HG03460 (cell line): ENCODE data around the gene NPS.

Source experiments
- ATAC-seq: cut with Tn5 transposase; IDR thresholded peaks from one replicate; pipeline ENCODE4 v1.9.1; 2021; ENCODE audit not compliant: unreplicated experiment

Gene NPS, protein sequence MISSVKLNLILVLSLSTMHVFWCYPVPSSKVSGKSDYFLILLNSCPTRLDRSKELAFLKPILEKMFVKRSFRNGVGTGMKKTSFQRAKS

DNA sequence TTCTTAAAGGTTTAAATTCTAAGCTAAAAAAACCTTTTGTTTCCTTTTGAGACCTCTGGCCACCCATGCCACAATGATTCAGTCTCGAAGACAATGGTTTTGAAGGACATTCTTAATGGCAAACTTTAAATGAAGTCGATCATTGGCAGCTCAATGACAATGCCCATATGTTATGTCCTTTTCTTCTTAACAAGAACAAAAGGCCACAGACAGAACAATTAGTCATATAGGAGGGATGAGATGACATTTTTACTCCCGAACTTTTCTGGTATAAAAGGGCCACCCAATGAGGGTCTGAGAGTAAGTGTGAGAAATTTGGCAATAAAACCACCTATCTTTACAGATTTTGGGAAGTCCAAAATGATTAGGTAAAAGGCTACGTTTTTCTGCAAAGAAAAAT lies at the start of gene NPS:
TSS of gene NPS (plus strand) at position 301 of the 400 bp plus-strand sequence. CDS start at position 361, 60 bp downstream.
- ATAC-seq: no peak

GRCh38 chr10:127500127-127500526 lies 49.0 kb upstream of the NPS start:
- no peak for ATAC-seq

DNA sequence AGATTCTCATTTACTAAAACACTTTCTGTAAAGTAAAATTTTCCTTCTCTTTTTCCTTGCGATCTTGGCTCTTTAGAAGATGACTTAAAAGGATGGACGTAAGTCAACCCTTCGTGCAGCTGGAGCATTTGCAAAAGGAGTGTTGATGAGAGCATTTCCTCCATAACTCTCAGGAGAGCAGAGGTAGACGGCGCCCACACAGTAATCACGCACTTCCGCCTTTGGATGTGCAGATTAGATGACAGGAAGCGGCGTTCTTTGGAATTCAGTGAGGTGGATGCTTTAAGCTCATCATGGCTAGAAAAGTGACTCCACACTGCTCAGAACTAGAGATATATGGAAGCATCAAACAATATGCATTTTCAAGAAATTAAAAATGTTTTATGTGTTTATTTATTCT lies 43.0 kb upstream of the NPS start:
- no peak for ATAC-seq

- no peak for ATAC-seq
Measured at GRCh38 chr10:127522298-127522697, 26.8 kb upstream of the NPS start.

- no peak for ATAC-seq
Measured at GRCh38 chr10:127523476-127523875, 25.6 kb upstream of the NPS start.

GRCh38 chr10:127524229-127524628 lies 24.9 kb upstream of the NPS start:
- no peak for ATAC-seq

DNA sequence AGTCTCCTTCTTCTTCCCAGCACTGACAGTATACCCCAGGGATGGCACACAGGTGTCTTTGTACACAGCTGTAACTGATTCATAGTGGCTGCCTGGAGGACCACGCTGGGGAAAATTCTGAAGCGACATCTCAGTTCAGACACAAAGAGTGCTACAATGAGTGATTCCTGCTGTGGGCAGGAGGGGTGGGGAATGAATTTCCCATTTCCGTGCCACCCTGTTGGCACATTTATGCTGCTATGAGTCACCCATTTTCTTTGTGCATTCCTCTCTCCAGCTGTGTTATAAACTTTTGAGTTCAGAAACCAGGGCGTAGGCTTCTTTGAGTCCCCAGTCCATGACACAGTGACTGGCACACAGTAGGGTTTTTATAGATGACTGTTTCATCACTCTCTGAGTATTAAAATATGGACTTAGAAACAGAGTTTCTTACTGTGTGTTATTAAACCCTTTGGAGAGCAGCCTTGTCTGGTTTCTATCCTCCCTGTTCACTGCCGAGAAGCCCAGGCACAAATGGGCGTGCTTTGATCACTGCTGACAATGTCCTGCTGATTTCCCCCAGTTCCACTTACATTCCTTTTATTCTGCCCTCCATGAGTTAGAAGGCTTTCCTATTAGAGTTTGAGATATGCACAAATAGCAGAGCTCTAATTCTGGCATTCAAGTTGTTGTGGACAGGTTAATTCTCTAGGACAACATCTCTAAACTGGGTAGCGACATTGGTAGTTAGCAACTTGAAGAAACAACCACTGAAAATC lies 24.0 kb upstream of the NPS start:
- ATAC-seq: no peak

GRCh38 chr10:127525686-127526085 lies 23.4 kb upstream of the NPS start:
- ATAC-seq: no peak

DNA sequence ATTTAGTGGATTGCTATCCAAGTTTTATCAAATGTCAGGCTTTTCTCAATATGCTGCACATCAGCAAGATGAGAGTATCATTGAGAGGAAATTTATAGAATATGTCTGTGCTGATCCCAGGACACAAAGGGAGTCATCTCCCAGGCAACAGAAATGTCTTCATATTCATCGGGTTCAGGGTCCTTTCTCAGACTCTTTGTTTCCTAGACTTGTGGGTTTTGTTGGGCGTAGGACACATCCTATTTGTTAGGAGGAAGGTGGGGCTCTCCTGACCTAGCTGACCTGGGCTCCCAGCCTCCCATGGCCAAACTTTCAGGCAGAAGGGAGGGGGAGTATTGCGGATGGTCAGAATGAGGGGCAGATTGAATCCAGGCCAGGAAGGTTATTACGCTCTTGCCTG lies 22.9 kb upstream of the NPS start:
- no peak for ATAC-seq

GRCh38 chr10:127527320-127527719 lies 21.8 kb upstream of the NPS start:
- ATAC-seq: no peak

GRCh38 chr10:127527891-127528290 lies 21.2 kb upstream of the NPS start:
- no peak for ATAC-seq

- ATAC-seq: no peak
Measured at GRCh38 chr10:127532193-127532592, 16.9 kb upstream of the NPS start.

DNA sequence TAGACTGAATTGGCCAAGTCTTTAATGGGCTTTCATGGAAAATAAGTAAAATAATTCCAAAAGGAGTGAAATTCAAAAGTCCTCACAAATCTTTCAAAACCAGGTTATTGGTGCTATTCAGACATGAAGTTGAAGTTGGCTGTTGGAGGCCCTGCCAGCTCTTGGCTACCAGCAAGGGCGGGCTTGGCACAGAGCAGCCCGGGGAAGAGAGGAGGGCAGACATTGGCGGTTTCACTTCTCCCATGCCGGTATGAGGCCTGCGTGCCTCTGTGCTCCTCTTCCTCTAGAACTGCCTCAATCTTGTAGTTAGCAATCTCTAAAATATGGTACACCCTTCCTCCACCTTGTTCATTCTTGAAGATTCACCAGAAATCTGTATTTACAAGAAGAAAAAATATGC lies 16.4 kb upstream of the NPS start:
- no peak for ATAC-seq

GRCh38 chr10:127534074-127534473 lies 15.0 kb upstream of the NPS start:
- ATAC-seq: no peak

DNA sequence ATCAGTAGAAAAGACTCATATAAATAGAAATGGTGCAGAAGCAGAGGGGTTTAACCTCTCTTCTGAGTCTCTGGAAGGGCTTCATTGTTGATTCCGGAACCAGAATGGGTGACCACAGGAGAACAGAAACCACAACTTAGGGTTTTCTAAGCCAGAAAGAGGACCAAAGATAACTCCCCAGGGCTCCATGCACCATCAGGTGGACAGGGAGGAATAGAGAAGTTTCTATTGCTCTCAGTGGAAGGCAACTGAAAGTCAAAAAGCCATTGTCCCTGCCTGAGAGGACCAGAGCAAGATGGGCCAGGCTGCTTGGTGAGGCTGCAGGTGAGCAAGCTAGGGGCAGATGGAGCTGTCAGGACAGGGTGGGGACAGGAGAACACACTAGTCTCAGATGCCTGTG lies 14.6 kb upstream of the NPS start:
- no peak for ATAC-seq

DNA sequence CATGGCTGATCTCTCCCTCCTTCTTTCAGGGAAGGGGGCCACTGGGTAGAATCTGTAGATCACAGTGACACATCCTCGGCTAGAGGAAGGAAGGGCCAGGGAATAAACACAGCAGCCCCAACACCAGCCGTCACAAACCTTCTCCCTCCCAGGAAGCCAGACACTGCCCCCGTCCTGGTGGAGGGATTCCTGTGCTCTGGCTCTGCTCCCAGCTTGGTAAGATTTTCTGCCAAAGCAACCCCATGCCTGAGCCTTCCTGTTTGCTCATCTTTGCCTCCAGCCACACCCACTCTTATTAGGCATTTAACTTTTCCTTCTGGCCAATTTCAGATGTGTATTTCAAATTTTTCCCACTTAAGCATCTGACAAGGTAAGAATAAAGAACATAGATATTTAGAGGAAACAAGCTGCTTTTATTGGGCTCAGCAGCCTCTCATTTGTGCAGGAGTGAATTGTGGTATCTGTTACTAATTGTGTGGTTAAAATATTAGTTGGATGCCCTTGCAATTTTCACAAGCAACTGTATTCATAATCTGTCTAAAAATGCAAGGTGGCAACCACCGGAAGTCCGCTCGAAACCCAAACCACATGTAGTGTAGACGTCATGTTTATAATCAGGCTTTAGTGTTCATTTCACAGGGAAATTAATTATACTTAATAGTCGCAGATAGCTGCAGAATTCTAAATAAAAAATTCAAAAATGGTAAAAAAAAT lies 13.2 kb upstream of the NPS start:
- ATAC-seq: no peak

DNA sequence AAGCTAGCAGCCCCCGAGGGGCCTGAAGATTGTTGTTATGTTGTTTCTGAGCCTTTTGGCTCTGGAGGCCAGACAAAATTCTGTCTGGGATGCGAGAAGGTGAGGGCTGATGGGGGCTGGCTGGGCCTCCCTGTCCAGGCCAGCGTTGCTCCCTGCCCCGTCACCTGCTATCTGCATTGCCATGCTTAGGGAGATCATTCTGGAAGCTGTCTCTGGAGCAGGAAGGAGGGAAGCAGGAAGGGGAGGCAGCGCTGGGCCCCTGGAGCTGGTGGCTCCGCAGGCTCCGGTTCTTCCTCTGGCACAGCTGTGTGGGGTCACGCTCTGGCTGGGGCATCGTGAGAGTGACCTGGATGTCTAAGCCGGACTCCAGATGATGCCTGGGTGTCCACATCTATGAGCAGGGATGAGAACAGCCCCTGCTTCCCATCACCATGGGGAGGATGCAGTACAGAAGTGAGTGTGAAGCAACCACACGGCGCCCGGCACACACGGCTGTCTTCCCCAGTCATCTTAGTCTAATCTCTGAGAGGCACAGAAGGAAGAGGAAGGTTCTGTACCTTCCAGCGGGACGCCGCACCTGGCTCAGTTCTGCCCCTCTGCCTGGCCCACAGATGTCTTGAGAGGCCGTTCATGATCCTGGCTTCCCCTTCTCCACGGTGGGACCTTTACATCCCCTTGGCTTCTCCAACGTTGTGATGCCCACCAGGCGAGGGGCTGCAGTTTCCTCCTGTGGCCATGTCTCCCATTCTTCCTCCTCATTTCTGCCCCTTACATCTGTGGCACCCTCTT lies 11.9 kb upstream of the NPS start:
- ATAC-seq: no peak

DNA sequence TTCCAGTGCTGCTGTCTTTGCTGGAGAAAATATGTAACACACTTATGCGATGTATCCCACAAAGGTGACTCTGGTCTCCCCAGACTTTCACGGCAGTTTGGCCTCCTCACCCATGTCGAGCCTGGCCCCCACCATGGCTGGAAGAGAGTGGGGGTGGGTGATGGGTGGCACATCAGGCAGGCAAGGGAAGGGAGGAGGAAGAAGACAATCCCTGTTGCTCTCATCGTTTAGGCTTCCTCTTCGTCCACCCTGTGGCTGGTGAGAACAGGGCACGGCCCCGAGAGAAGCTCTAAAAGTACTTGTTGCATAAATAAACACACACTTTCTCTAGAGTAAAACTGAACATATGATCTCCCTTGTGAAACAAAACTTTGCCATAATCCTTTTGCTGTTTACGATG lies 11.2 kb upstream of the NPS start:
- no peak for ATAC-seq

GRCh38 chr10:127548022-127548421 lies 1.1 kb upstream of the NPS start:
- ATAC-seq: no peak

DNA sequence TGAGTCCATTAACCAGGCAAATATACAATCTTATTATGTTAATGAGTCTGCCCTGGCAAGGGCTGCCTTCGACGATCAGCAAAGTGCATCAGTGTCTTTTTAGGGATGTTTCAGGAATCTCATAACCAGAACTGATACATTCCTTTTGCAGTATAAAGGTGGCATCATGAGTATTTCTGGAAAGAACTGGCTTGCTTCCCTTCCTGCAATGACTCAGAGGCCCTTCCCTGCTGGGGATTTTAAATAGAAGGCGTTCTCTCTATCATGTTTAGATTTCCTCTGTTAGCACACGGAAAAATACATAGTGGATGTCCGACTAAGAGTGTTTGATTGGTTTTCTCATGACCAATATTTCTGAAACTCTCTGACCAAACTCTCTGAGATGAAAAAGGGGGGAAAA lies 1.8 kb downstream of the NPS start:
- ATAC-seq: no peak

DNA sequence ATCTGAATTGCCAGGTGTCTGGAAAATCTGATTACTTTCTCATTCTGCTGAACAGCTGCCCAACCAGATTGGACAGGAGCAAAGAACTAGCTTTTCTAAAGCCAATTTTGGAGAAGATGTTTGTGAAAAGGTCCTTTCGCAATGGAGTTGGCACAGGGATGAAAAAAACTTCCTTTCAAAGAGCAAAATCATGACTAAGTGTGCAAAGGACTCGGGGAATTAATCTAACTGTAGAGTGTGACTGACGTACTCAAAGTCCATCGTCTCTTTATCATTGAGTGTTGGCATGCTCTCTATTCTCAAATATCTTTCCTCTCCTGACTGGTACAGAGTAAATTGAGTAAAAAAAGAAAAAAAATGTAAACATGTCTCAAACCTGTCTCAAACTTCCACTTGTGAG lies 3.3 kb downstream of the NPS start:
- no peak for ATAC-seq

- ATAC-seq: no peak
Measured at GRCh38 chr10:127553417-127553816, 4.3 kb downstream of the NPS start.
